Epithelial cell of proximal tubule (primary cell): Measurements from ENCODE around the gene PUS1. TPM values are rescaled to one million over a fixed set of nuclear protein-coding genes. Genes with fewer than 3 reads are reported as not detected.

Experiments used
- DNase-seq: peaks from one replicate; pipeline ENCODE4 v3.0.0-alpha.2; 2011; ENCODE audit warnings: low read depth
- H3K4me3 ChIP-seq: 2 replicates; pipeline ENCODE4 v1.5.1; 2011; ENCODE audit warnings: low read depth, mild to moderate bottlenecking, low read length
- CTCF ChIP-seq: conservative IDR thresholded peaks from 2 replicates; pipeline ENCODE4 v1.5.1; 2012; ENCODE audit warnings: low read depth, mild to moderate bottlenecking, low read length
- total RNA-seq: library from RNA; depleted of rRNA; stranded (reverse); fragments of >200 nt; gene quantifications from 2 replicates; pipeline ENCODE4 v1.2.3, GENCODE V29; 2015

PUS1 gene
- total RNA-seq, 1 donor from 2014 or later = 17.1 TPM

DNA sequence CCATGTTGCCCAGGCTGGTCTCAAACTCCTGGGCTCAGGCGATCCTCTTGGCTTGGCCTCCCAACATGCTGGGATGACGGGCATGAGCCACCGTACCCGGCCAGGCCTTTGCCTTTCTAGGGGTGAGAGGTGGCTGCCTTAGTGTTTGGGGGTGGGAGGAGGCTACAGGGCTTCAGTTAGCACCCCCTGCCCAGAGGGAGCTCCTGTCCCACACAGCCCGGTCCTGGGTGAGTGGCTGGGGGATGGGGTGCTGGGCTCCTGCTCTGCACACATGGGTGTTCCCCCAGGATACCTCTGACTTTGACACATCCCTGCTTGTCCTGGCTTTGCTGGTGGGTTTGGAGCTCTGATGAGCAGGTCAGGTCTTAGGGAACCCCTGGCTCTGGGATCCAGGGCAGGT, 24.7 kb upstream of the PUS1 start:
- no peak for TF ChIP-seq CTCF
- no peak overlapping the region for H3K4me3 ChIP-seq
- no peak for DNase-seq

- no peak for TF ChIP-seq CTCF
- no peak for DNase-seq
- no peak overlapping the region for H3K4me3 ChIP-seq
Measured at GRCh38 chr12:131905081-131905629, 23.9 kb upstream of the PUS1 start.

GRCh38 chr12:131905630-131906091, 23.4 kb upstream of the PUS1 start:
- DNase-seq = no peak
- no peak overlapping the region for H3K4me3 ChIP-seq
- no peak for TF ChIP-seq CTCF

DNA sequence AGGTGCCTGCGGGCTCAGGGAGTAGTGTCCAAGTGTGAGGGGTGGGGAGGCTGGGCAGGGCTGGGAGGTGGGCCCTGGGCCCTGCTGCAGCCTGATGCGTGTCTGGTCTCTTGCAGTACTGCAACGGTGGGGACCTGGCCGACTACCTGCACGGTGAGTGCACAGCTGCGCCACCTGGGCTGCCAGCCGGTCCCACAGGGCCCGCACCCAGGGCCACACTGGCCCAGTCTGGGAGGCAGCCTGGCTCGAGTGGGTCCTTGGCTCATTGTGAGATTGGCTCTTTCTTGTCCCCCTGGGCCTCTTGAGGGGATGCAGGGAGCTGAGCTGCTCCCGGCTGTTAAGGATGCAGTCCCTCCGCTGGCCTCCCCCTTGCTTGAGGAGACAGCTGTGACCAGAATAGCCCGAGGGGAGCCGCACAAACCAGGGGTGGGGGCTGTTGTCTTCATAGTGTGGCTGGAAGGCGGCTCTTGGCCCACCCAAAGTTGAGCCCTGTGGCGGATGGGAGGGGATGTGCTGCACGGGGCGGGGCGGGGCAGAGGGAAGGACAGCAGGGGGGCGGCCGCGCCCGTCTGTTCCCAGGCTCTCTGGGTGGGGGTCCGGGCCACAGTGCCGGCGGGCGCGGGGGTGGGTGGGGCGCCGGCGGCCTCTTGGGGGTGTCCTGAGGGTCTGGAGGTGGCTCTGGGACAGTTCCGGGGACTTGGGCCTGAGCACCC, 21.5 kb upstream of the PUS1 start:
- no peak for TF ChIP-seq CTCF
- H3K4me3 ChIP-seq = no peak overlapping the region

DNA sequence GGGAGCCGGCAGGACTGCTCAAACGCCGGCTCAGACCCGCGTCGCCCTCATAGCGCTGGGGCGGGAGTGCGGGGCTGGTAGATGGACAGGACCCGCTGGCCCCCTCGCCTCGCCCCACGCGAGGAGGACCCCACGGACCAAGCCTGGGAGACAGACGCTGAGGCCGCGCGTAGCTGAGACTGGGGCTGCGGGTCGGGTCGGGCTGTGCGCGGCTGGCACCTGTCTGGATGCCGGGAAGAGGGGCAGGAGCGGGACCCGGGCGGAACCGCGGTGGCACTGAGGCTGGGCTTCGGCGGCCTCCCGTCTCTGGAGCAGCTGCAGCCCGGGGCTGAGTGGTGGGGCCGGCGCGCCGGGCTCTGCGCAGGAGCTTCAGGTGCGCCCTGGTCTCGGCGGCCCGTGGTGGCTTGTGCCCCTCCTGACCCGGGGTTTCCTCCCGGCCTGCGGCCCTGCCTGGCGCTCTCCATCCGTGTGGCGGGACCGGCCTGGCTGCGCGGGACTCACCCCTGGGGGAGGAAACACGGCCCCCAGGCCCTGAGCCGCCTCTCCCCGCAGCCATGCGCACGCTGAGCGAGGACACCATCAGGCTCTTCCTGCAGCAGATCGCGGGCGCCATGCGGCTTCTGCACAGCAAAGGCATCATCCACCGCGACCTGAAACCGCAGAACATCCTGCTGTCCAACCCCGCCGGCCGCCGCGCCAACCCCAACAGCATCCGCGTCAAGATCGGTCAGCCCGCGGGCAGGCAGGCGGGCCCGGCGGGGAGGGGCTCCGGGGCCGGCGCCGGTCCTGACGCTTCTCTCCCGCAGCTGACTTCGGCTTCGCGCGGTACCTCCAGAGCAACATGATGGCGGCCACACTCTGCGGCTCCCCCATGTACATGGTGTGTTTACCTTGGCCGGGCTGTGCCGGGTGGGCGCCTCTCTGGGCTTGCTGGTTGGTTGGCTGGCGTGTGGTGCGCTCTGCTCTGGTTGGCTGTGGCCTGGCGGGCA, 20.7 kb upstream of the PUS1 start:
- H3K4me3 ChIP-seq = no peak overlapping the region
- TF ChIP-seq CTCF = no peak
- DNase-seq = no peak

More for the DNA sequence above, 21.5 kb upstream of the PUS1 start:
- no peak for DNase-seq

- no peak for TF ChIP-seq CTCF
- no peak overlapping the region for H3K4me3 ChIP-seq
- DNase-seq = no peak
Measured at GRCh38 chr12:131909081-131909751, 19.9 kb upstream of the PUS1 start.
